Inflammatory macrophage treated with lipopolysaccharide for 1 hour (primary cell): Measurements from ENCODE around the gene SPDEF.

Source experiments
- DNase-seq, 2 donors: peaks; one replicate each; pipeline ENCODE4 v3.0.0-alpha.2; 2020 to 2022

Gene SPDEF

GRCh38 chr6:34543421-34543820 lies 12.7 kb downstream of the SPDEF start:
- no peak for DNase-seq

- DNase-seq: no peak
These were observed 15.3 kb downstream of the SPDEF start for GRCh38 chr6:34540841-34541240.

- DNase-seq: no peak
These were observed 15.9 kb downstream of the SPDEF start for GRCh38 chr6:34540222-34540621.

GRCh38 chr6:34539181-34539580 lies 16.9 kb downstream of the SPDEF start:
- DNase-seq: no peak

GRCh38 chr6:34538581-34538980 lies 17.5 kb downstream of the SPDEF start:
- no peak for DNase-seq

- no peak for DNase-seq
These were observed 18.1 kb downstream of the SPDEF start for GRCh38 chr6:34537922-34538550.

- DNase-seq: no peak
These were observed 18.9 kb downstream of the SPDEF start for GRCh38 chr6:34536959-34537848.

- DNase-seq: no peak
These were observed 19.7 kb downstream of the SPDEF start for GRCh38 chr6:34536251-34536958.

- no peak for DNase-seq
These were observed 20.5 kb downstream of the SPDEF start for GRCh38 chr6:34535646-34536045.

GRCh38 chr6:34535199-34535598 lies 20.9 kb downstream of the SPDEF start:
- no peak for DNase-seq

- no peak for DNase-seq
These were observed 21.5 kb downstream of the SPDEF start for GRCh38 chr6:34534656-34535055.

GRCh38 chr6:34534146-34534545 lies 22.0 kb downstream of the SPDEF start:
- no peak for DNase-seq

GRCh38 chr6:34532230-34532629 lies 23.9 kb downstream of the SPDEF start:
- no peak for DNase-seq

- DNase-seq: peak in 1 of 2 donors; percentile 3
These were observed 24.4 kb downstream of the SPDEF start for GRCh38 chr6:34531580-34532201.

- no peak for DNase-seq
These were observed 25.3 kb downstream of the SPDEF start for GRCh38 chr6:34530753-34531365.

- no peak for DNase-seq
These were observed 26.3 kb downstream of the SPDEF start for GRCh38 chr6:34529665-34530327.

GRCh38 chr6:34528996-34529664 lies 27.0 kb downstream of the SPDEF start:
- DNase-seq: no peak

- no peak for DNase-seq
These were observed 28.1 kb downstream of the SPDEF start for GRCh38 chr6:34527751-34528670.

GRCh38 chr6:34526992-34527728 lies 29.0 kb downstream of the SPDEF start:
- DNase-seq: peak; percentile 80 to 94
